Subcutaneous abdominal adipose tissue (tissue), 5 donors: Measurements from ENCODE around the gene RBBP6.
"Not testable (repeated sequence)": the region's sequence is repeated elsewhere in the genome, so short reads cannot be mapped to it uniquely, and the experiment has no call there.

Experiments used
- H3K27ac ChIP-seq: one replicate; pipeline ENCODE4 v1.7.0; 2013; ENCODE audit warnings: low read depth, mild to moderate bottlenecking, inconsistent platforms, low read length, moderate library complexity
- H3K27me3 ChIP-seq, 5 donors: one replicate each; pipeline ENCODE4 v1.7.0; 2013; ENCODE audit warnings: low read length in 5 of 5, inconsistent platforms in 1 of 5; ENCODE audit not compliant: control insufficient read depth in 5 of 5, insufficient read depth in 4 of 5
- H3K36me3 ChIP-seq, 5 donors: one replicate each; pipeline ENCODE4 v1.7.0; 2013; ENCODE audit warnings: low read length in 5 of 5; ENCODE audit not compliant: control insufficient read depth in 5 of 5, insufficient read depth in 5 of 5
- H3K4me1 ChIP-seq, 5 donors: one replicate each; pipeline ENCODE4 v1.7.0; 2013; ENCODE audit warnings: low read length in 5 of 5, mild to moderate bottlenecking in 3 of 5, moderate library complexity in 1 of 5; ENCODE audit not compliant: control insufficient read depth in 5 of 5, insufficient read depth in 5 of 5
- H3K4me3 ChIP-seq, 5 donors: one replicate each; pipeline ENCODE4 v1.7.0; 2013; ENCODE audit warnings: low read length in 5 of 5, low read depth in 1 of 5
- H3K9ac ChIP-seq, 5 donors: one replicate each; pipeline ENCODE4 v1.7.0; 2013; ENCODE audit warnings: low read length in 5 of 5, mild to moderate bottlenecking in 4 of 5, moderate library complexity in 3 of 5
- H3K9me3 ChIP-seq, 5 donors: one replicate each; pipeline ENCODE4 v1.7.0; 2013; ENCODE audit warnings: low read length in 5 of 5; ENCODE audit not compliant: control insufficient read depth in 5 of 5
- donor health status: healthy.
- donor health status: healthy.
- donor health status: healthy.
- donor health status: healthy.
- donor health status: healthy.

Gene RBBP6

DNA sequence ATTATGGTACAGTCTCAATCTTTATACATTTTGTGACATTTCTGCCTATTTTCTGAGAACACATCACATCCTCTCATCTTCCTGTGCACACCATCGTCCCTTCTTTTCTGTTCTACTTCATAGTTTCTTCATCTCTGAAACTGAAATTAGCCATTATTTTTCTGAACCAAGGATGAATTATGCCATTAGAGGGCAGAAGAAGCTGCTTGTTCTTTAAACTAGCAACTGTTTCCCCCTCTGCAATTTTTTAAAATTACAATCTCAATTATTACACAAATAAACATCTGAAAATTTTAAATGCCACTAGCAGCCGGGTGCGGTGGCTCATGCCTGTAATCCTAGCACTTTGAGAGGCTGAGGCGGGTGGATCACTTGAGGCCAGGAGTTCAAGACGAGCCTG, 41.3 kb downstream of the RBBP6 start:
- H3K9ac ChIP-seq: no peak overlapping the region
- H3K4me1 ChIP-seq: no peaks in the 10 kb centered on the region
- no peak overlapping the region for H3K27ac ChIP-seq
- H3K27me3 ChIP-seq: no peaks in the 10 kb centered on the region
- H3K36me3 ChIP-seq: no peaks in the 10 kb centered on the region
- H3K4me3 ChIP-seq: no peak overlapping the region
- H3K9me3 ChIP-seq: no peaks in the 10 kb centered on the region

DNA sequence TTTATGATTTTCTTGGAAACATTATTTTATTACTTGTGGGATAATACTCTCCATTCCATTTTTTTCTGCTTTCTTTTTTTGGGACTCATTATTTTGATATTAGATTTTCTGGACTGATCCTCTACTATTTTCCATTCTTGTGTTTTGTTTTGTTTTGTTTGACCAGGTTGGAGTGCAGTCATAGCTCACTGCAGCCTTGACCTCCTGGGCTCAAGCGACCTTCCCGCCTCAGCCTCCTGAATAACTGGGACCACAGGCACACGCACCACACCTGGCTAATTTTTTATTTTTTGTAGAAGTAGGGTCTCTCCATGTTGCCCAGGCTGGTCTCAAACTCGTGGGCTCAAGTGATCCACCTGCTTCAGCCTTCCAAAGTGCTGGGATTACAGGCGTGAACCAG, 44.1 kb downstream of the RBBP6 start:
- no peak overlapping the region for H3K27ac ChIP-seq
- no peaks in the 10 kb centered on the region for H3K4me1 ChIP-seq
- no peaks in the 10 kb centered on the region for H3K27me3 ChIP-seq
- no peak overlapping the region for H3K9ac ChIP-seq
- H3K4me3 ChIP-seq: no peak overlapping the region
- no peaks in the 10 kb centered on the region for H3K36me3 ChIP-seq
- H3K9me3 ChIP-seq: no peaks in the 10 kb centered on the region

DNA sequence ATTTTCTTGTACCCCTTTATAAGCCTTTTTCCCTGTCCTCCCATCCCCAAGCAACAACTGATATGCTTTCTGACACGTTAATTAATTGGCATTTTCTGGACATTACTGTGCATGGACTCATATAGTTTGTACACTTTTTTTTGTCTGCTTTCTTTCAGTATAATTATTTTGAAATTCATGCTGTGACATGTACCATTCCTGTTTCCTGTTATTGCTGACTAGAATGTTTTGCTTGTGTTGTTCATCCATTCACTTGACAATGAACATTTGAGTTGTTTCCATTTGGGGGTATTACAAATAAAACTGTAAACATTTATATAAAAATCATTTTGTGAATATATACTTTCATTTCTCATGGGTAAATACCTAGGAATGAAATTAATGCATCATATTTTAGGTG, 50.6 kb downstream of the RBBP6 start:
- Histone ChIP-seq H3K4me3 (no peak overlapping the region), H3K27ac (no peak overlapping the region), H3K9ac (no peak overlapping the region), H3K9me3 (no peaks in the 10 kb centered on the region), H3K4me1 (no peaks in the 10 kb centered on the region), H3K27me3 (no peaks in the 10 kb centered on the region), H3K36me3 (no peaks in the 10 kb centered on the region)

DNA sequence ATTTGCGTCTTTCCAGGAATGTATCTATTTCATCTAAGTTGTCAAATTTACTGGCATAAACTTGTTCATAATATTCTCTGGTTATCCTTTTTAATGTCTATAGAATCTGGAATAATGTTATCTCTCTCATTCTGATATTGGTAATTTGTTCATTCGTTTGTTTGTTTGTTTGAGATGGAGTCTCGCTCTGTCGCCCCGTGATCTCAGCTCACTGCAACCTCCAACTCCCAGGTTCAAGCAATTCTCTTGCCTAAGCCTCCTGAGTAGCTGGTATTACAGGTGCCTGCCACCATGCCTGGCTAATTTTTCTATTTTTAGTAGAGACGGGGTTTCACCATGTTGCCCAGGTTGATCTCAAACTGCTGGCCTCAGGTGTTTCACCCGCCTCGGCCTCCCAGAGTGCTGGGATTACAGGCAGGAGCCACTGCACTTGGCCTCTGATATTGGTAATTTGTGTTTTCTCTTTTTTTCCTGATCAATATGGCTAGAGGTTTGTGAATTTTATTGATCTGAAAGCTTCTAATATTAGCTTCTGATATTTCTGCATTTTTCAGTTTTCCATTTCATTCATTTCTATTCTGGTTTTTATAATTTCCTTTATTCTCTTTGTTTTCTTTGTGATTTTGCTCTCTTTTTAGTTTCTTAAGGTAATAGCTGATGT, 59.5 kb downstream of the RBBP6 start:
- Histone ChIP-seq H3K9ac (no peak overlapping the region), H3K36me3 (no peaks in the 10 kb centered on the region), H3K27me3 (peaks cover 0 to 3% (median 0%) of the 10 kb centered on the region in 5 donors), H3K4me3 (no peak overlapping the region), H3K9me3 (no peaks in the 10 kb centered on the region), H3K27ac (no peak overlapping the region), H3K4me1 (no peaks in the 10 kb centered on the region)

DNA sequence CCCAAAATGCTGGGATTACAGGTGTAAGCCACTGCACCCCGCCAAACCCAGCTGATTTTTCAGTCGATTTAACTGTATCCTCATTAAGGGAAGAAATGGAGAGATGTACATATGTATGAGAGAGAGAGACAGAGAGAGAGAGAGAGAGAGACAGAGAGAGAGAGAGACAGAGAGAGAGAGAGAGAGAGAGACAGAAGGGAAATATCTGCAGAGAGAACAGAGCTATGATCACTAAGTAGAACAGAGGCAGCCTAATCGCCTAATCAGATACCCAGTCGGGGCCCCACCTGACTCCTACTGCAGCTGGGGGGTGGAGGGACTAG, 70.0 kb downstream of the RBBP6 start:
- Histone ChIP-seq H3K9ac (no peak overlapping the region), H3K27me3 (peaks cover 0 to 24% (median 2%) of the 10 kb centered on the region in 5 donors), H3K36me3 (no peaks in the 10 kb centered on the region), H3K27ac (no peak overlapping the region), H3K9me3 (peaks cover 0 to 2% (median 0%) of the 10 kb centered on the region in 5 donors), H3K4me3 (peak overlapping the region in 2 of 5 donors; percentile 7 to 62), H3K4me1 (peaks cover 0 to 13% (median 11%) of the 10 kb centered on the region in 5 donors)

DNA sequence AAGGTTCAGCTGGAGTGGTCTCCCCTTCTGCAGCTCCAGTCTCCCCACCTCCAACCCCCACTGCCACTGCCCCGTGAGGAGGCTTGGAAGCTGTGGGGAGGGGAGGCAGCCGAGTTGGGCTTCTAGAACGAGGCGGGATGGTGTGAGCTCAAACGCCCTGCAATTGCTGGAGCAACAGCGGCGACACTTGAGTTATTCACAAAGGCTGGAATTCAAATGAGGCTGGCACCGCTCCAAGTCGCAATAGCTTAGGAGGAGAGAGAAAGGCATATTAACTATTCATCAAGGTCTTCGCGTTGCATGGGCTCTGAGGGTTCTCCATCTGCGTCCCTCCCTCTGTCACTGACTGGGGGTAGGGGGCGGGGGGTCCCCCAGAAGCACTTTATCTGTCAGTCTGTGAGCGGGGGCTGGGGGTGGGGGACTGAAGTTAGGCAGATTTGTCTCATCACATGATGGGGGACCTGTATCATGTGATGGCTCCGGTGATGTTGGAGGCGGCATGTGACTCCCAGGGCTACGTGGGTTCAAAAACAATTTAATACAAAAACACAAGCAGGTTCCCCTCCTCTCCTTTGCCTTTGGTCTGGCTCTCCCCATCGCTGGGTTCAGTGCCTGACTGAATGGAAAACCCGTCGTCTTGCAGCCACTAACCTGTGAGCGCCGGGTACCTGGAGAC, 70.5 kb downstream of the RBBP6 start:
- H3K4me3 ChIP-seq: peak overlapping the region; percentile 45 to 62 (median 51)
- H3K9ac ChIP-seq: no peak overlapping the region
- no peak overlapping the region for H3K27ac ChIP-seq

GRCh38 chr16:24610416-24610755, 71.0 kb downstream of the RBBP6 start:
- no peaks in the 10 kb centered on the region for H3K36me3 ChIP-seq
- no peaks in the 10 kb centered on the region for H3K9me3 ChIP-seq
- H3K9ac ChIP-seq: no peak overlapping the region
- H3K27ac ChIP-seq: no peak overlapping the region
- H3K4me1 ChIP-seq: peaks cover 0 to 13% (median 11%) of the 10 kb centered on the region in 5 donors
- H3K4me3 ChIP-seq: peak overlapping the region; percentile 45 to 62 (median 51)
- peaks cover 0 to 24% (median 2%) of the 10 kb centered on the region in 5 donors for H3K27me3 ChIP-seq

More for the DNA sequence above, 70.5 kb downstream of the RBBP6 start:
- Histone ChIP-seq H3K27me3 (peaks cover 0 to 24% (median 2%) of the 10 kb centered on the region in 5 donors), H3K36me3 (no peaks in the 10 kb centered on the region), H3K9me3 (no peaks in the 10 kb centered on the region), H3K4me1 (peaks cover 0 to 13% (median 11%) of the 10 kb centered on the region in 5 donors)

- Histone ChIP-seq H3K36me3 (no peaks in the 10 kb centered on the region), H3K4me1 (peaks cover 0 to 13% (median 11%) of the 10 kb centered on the region in 5 donors), H3K9me3 (no peaks in the 10 kb centered on the region), H3K27me3 (peaks cover 0 to 24% (median 2%) of the 10 kb centered on the region in 5 donors), H3K9ac (no peak overlapping the region), H3K27ac (no peak overlapping the region), H3K4me3 (no peak overlapping the region)
Observed at GRCh38 chr16:24611310-24611709, 71.9 kb downstream of the RBBP6 start.

DNA sequence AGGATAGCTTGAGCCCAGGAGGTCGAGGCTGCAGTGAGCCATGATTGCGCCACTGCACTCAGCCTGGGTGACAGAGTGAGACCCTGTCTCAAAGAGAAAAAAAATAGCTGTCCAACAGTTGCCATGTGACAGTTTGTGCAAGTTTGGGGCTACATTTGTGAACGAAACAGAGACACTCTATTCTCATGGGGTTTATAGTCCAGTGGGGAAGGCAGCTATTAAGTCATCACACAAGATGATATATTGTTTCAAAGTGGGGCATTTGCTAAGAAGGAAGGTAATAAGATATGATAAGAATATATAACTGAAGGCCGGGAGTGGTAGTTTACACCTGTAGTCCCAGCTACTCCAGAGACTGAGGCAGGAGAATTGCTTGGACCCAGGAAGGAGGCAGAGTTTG, 73.3 kb downstream of the RBBP6 start:
- no peaks in the 10 kb centered on the region for H3K36me3 ChIP-seq
- peaks cover 0 to 21% (median 2%) of the 10 kb centered on the region in 5 donors for H3K27me3 ChIP-seq
- H3K4me1 ChIP-seq: peaks cover 0 to 13% (median 11%) of the 10 kb centered on the region in 5 donors
- H3K4me3 ChIP-seq: no peak overlapping the region
- H3K27ac ChIP-seq: no peak overlapping the region
- no peaks in the 10 kb centered on the region for H3K9me3 ChIP-seq
- H3K9ac ChIP-seq: no peak overlapping the region

- Histone ChIP-seq H3K4me1 (peaks cover 0 to 13% (median 11%) of the 10 kb centered on the region in 5 donors), H3K27me3 (peaks cover 0 to 21% (median 2%) of the 10 kb centered on the region in 5 donors)
- not testable (repeated sequence) for H3K4me3 ChIP-seq, H3K36me3 ChIP-seq, H3K27ac ChIP-seq, H3K9me3 ChIP-seq, H3K9ac ChIP-seq
Observed at GRCh38 chr16:24613267-24613666, 73.9 kb downstream of the RBBP6 start.
